ENCODE measurements around the gene INTU.

DNA sequence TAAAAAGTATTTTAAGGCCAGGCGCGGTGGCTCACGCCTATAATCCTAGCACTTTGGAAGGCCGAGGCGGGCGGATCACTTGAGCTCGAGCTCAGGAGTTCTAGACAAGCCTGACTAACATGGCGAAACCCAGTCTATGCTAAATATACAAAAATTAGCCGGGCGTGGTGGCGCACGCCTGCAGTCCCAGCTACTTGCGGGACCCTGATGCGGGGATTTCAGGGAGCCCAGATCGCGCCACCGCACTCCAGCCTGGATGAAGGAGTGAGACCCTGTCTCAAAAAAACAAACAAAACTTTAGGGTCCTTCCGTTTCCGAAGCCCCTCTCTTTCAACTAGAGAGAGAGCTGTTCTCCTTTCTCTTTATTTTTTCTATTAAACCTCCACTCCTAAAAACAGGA lies 98.6 kb downstream of the INTU start:
- TF ChIP-seq, protein P1, sequence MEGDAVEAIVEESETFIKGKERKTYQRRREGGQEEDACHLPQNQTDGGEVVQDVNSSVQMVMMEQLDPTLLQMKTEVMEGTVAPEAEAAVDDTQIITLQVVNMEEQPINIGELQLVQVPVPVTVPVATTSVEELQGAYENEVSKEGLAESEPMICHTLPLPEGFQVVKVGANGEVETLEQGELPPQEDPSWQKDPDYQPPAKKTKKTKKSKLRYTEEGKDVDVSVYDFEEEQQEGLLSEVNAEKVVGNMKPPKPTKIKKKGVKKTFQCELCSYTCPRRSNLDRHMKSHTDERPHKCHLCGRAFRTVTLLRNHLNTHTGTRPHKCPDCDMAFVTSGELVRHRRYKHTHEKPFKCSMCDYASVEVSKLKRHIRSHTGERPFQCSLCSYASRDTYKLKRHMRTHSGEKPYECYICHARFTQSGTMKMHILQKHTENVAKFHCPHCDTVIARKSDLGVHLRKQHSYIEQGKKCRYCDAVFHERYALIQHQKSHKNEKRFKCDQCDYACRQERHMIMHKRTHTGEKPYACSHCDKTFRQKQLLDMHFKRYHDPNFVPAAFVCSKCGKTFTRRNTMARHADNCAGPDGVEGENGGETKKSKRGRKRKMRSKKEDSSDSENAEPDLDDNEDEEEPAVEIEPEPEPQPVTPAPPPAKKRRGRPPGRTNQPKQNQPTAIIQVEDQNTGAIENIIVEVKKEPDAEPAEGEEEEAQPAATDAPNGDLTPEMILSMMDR (IDR thresholded peaks at IDR 0.05; ENCODE audit: insufficient read depth, low read depth, low read length), result no peak
- TF ChIP-seq EZH2 (IDR thresholded peaks at IDR 0.05; ENCODE audit: insufficient read depth, low read length), result no peak

Measured in astrocyte (in vitro differentiated cells and primary cell).